IPS-NIHi11 (cell line): ENCODE results near the gene ADAM19.

Experiments used
- DNase-seq: peaks from one replicate; pipeline ENCODE4 v3.0.0; 2012; ENCODE audit warnings: mixed read lengths, low spot score

The ADAM19 gene

GRCh38 chr5:157575381-157576020, at the start of gene ADAM19:
Gene ADAM19, minus strand, starts transcription at chr5:157575775. Its CDS starts 79 bp downstream, at chr5:157575696.
- DNase-seq, result peak; percentile 88

- no peak for DNase-seq
These were observed 48.6 kb upstream of the ADAM19 start for GRCh38 chr5:157624144-157624543.

- DNase-seq, result no peak
These were observed 45.2 kb upstream of the ADAM19 start for GRCh38 chr5:157620776-157621175.

GRCh38 chr5:157618191-157618765, 42.7 kb upstream of the ADAM19 start:
- DNase-seq, result no peak

- DNase-seq, result no peak
These were observed 41.2 kb upstream of the ADAM19 start for GRCh38 chr5:157616785-157617184.

- DNase-seq, result no peak
These were observed 38.0 kb upstream of the ADAM19 start for GRCh38 chr5:157613385-157614245.

- DNase-seq, result no peak
These were observed 37.0 kb upstream of the ADAM19 start for GRCh38 chr5:157612581-157612980.

GRCh38 chr5:157611571-157612476, 36.2 kb upstream of the ADAM19 start:
- DNase-seq, result no peak

GRCh38 chr5:157610990-157611389, 35.4 kb upstream of the ADAM19 start:
- DNase-seq, result no peak

- no peak for DNase-seq
These were observed 33.5 kb upstream of the ADAM19 start for GRCh38 chr5:157608972-157609565.

GRCh38 chr5:157607371-157608161, 32.0 kb upstream of the ADAM19 start:
- DNase-seq, result no peak

GRCh38 chr5:157606046-157606445, 30.5 kb upstream of the ADAM19 start:
- DNase-seq, result no peak

- DNase-seq, result no peak
These were observed 28.0 kb upstream of the ADAM19 start for GRCh38 chr5:157603333-157604190.

GRCh38 chr5:157602505-157602904, 26.9 kb upstream of the ADAM19 start:
- DNase-seq, result no peak

- no peak for DNase-seq
These were observed 24.7 kb upstream of the ADAM19 start for GRCh38 chr5:157600252-157600651.

GRCh38 chr5:157599565-157599964, 24.0 kb upstream of the ADAM19 start:
- DNase-seq, result no peak

- DNase-seq, result no peak
These were observed 22.9 kb upstream of the ADAM19 start for GRCh38 chr5:157598350-157598936.

- no peak for DNase-seq
These were observed 21.7 kb upstream of the ADAM19 start for GRCh38 chr5:157597277-157597676.

- no peak for DNase-seq
These were observed 20.9 kb upstream of the ADAM19 start for GRCh38 chr5:157596487-157596886.
